T-helper 9 cell (primary cell): Measurements from ENCODE around the gene FMNL2.
"Not testable (repeated sequence)": the region's sequence is repeated elsewhere in the genome, so short reads cannot be mapped to it uniquely, and the experiment has no call there.

Experiments used
- DNase-seq: peaks from one replicate; pipeline ENCODE4 v3.0.0-alpha.2; 2020

The FMNL2 gene

GRCh38 chr2:152499896-152500735, 165.1 kb downstream of the FMNL2 start:
- no peak for DNase-seq

DNA sequence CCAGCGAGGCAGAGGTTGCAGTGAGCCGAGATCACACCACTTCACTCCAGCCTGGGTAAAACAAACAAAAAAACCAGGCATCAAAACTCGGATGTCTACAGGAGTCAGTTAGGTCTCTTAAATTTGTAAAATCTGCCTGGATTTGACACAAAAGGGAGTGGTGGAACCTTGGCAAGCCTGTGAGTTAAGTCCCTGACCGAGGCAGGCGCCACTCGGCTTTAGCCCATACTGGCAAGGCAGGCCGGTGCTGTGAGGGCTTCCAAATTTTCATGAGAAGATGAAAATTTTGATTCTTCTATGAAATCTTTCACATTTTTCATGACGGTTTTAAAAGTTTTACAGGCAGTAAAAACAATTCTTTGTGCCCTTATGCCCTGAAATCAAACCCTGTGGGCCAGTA, 165.8 kb downstream of the FMNL2 start:
- DNase-seq: no peak

GRCh38 chr2:152501666-152502065, 166.7 kb downstream of the FMNL2 start:
- no peak for DNase-seq

DNA sequence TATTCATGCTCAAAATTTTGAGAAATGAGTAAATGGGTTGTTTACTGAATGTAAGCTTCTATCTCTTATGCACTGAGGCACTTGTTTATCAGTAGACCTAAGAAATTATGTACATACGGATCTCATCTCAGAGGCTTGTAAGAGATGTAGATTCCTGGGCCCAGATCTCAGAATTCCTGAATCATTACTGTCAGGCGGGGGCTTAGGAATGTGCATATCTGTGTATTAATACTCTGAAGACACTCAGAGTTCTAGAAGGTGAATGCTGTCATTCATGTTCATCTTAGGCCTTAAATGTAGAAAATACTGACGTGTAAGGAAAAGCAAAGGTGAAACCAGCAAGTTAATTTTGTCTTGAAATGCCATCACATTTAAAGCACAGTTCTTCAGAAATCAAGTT, 169.6 kb downstream of the FMNL2 start:
- no peak for DNase-seq

GRCh38 chr2:152505495-152505906, 170.5 kb downstream of the FMNL2 start:
- DNase-seq: no peak

- DNase-seq: no peak
These were observed 171.9 kb downstream of the FMNL2 start for GRCh38 chr2:152506843-152507242.

DNA sequence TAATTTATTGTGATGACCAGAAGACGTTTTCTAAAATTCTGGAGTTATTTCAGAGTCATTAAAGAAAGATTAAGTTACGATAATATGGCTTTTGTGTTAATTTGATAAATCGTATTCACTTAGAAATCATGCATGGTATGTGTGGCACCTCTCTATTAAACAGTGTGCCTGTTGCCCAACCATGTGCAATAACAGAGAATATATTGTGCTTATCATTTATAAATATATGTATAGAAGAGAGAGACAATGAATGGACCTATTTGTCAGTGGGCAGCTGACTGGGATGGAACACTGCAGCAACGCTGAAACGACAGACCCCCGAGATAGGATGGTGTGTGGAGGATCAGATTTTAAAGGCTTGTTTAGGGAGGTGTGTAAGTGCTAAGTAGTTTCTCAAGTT, 172.9 kb downstream of the FMNL2 start:
- DNase-seq: no peak

GRCh38 chr2:152508446-152508845, 173.5 kb downstream of the FMNL2 start:
- DNase-seq: no peak

- DNase-seq: no peak
These were observed 175.0 kb downstream of the FMNL2 start for GRCh38 chr2:152509772-152510491.

DNA sequence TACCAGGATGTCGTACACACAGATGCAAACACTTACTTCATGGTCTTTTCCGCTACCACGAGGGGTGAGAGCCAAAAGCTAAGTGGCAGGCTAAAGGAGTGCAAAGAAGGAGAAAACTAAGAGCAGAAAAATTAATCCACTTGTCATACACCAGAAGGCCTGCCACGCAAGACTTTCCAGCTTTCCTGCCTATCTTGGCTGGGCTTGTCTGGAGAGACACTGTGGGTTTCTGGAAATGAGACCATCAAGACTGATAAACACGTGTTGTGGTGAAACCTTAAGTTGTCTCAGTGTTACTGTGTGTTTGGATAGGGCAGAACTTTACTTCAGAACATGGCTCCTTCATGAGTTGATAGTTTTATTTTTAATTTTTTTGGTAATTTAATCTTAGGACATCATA, 175.6 kb downstream of the FMNL2 start:
- no peak for DNase-seq

GRCh38 chr2:152511981-152512380, 177.0 kb downstream of the FMNL2 start:
- DNase-seq: no peak

DNA sequence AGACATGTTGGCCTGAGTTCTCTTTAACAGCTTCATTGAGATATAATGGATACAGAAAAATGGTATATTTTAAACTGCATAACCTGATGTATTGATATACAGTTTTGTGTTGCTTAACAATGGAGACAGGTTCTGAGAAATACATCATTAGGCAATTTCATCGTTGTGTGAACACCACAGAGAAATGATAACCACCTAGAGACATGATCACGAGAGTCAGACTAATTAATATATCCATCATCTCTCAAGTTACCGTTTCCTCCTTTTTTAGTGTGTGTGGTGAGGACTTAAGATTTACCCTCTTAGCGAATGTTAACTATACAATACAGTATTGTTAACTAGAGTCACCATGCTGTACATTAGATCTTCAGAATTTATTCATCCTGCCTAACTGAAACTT, 178.1 kb downstream of the FMNL2 start:
- DNase-seq: no peak

DNA sequence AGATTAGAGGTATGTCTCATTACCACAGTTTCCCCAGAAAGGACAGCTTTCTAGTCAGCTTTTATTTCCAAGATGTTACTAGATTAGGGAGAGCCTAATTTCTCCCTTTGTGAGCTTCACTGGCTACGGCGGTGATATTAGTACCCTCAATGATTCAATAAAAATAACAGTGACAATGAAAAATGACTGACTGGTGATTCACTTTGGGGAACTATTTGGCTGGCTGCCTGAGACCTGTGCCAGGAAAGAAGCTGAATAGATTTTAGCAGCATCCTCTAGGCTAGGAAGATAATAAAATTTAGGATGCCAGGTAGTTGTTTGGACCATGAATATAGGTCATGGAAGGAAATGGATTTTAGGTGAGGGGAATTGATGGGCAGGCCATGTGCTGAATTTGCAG, 178.7 kb downstream of the FMNL2 start:
- DNase-seq: no peak

- no peak for DNase-seq
These were observed 183.1 kb downstream of the FMNL2 start for GRCh38 chr2:152518034-152518433.

- no peak for DNase-seq
These were observed 183.9 kb downstream of the FMNL2 start for GRCh38 chr2:152518641-152519580.

GRCh38 chr2:152519581-152519952, 184.6 kb downstream of the FMNL2 start:
- DNase-seq: no peak

GRCh38 chr2:152520759-152521158, 185.8 kb downstream of the FMNL2 start:
- DNase-seq: no peak

- DNase-seq: not testable (repeated sequence)
These were observed 187.5 kb downstream of the FMNL2 start for GRCh38 chr2:152522446-152522845.

- no peak for DNase-seq
These were observed 188.1 kb downstream of the FMNL2 start for GRCh38 chr2:152523091-152523490.

DNA sequence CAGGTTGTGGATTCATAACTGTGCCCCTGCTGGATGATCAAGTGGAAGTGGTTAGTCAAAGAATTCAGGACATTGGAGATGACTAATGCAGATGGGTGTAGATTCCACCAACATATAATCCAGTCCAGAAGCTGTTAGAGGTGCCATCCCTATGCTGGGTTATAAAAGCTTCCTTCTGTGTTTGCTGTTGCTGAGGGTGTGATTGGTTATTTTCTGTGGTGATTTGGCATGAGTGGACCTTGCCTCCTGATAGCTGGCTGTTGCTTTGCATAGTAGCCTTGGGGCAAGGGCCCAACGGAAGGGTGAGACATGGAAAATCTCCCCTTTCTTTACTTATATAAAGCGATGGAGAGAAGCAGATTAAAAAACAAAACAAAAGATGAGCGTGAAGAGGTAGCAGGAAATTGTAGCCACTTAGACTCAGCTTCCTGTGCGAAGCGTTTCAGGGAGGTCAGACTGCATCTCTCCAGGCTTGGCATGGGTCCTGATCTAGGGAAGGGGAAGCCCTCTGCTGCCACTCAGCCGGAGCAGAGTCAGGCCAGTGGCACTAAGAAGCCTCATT, 190.4 kb downstream of the FMNL2 start:
- no peak for DNase-seq

GRCh38 chr2:152529420-152530115, 194.6 kb downstream of the FMNL2 start:
- DNase-seq: no peak

GRCh38 chr2:152532241-152532640, 197.3 kb downstream of the FMNL2 start:
- no peak for DNase-seq
